Measurements from ENCODE around the gene NECAB2. TPM values are rescaled to one million over a fixed set of nuclear protein-coding genes. Genes with fewer than 3 reads are reported as not detected.
"Not testable (repeated sequence)": the region's sequence is repeated elsewhere in the genome, so short reads cannot be mapped to it uniquely, and the experiment has no call there.

The NECAB2 gene
- polyA plus RNA-seq, 4 donors: 1.9 to 5.1 (median 2.7) TPM

DNA sequence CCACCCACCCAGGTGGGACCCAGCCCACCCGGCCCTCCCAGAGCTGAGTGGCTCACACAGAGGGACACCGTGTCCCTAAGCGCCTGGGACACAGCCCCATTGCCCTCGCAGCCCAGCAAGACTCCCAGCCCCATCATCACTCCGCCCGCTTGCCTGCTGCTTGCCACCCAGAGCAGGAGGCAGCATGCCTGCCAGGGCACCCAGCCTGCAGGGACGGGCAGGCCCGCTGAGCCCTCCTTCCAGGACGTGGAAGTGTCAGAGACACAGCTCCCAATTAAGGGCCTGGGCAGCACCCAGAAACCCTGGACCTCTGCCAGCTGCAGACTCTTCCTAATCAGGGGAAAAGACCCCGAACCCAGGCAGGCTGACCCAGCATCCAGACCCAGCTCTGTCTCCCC lies 32.2 kb upstream of the NECAB2 start:
- no peak for DNase-seq (ENCODE audit: low read depth in 4 of 4, low spot score in 3 of 4)

- DNase-seq (ENCODE audit: low read depth in 4 of 4, low spot score in 3 of 4): no peak
Measured at GRCh38 chr16:83936581-83937165, 31.4 kb upstream of the NECAB2 start.

DNA sequence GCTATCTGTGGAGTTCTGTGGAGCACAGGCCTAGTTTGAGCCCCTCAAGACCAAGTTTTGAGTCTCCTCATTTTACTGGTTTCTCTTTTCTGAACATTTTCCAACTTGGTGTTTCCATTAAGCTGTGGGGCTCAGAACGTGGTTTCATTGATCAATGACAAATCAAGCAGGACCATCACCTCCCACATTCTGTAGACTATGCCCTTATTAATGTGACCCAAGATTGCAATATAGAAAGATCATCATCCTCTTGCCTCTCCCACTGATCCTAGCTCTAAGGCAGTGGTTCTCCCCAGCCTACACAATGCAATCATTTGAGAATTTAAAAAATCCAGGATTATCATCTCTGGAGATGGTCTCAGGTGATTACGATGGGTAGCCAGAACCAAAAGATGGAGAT lies 30.8 kb upstream of the NECAB2 start:
- DNase-seq (ENCODE audit: low read depth in 4 of 4, low spot score in 3 of 4): no peak

DNA sequence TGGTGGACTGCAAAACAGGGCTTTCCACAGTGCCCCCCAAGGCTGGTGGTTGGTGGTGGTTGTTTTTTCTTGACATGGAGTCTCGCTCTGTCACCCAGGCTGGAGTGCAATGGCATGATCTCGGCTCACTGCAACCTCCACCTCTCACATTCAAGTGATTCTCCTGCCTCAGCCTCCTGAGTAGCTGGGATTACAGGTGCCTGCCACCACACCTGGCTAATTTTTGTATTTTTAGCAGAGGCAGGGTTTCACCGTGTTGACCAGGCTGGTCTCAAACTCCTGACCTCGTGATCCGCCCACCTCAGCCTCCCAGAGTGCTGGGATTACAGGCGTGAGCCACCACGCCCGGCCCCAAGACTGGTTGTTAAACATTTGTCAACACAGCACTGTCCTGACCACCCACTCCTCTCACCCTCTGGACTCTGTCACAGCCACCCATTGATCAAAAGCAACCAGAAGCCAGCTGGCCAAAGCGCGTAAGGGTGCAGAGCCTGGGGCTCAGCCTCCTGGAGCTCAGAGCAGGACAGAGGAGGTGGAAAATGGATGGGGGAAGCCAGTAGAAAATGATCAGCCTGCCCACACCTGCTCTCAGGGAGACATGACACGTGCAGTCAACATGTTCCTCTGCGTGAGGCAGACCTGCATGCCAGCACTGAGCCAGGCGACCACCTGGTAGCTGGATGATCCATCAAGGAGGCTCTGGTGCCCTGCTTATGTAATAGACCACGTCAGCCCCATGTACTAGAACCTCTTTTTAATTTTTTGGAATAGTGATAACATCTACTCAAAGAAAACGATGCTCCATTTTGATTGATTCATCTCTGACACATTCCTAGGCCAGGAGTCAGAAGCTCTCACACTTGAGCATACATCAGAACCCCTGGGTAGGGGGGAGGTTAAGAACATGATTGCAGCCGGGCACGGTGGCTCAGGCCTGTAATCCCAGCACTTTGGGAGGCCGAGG lies 29.8 kb upstream of the NECAB2 start:
- no peak for DNase-seq (ENCODE audit: low read depth in 4 of 4, low spot score in 3 of 4)

DNA sequence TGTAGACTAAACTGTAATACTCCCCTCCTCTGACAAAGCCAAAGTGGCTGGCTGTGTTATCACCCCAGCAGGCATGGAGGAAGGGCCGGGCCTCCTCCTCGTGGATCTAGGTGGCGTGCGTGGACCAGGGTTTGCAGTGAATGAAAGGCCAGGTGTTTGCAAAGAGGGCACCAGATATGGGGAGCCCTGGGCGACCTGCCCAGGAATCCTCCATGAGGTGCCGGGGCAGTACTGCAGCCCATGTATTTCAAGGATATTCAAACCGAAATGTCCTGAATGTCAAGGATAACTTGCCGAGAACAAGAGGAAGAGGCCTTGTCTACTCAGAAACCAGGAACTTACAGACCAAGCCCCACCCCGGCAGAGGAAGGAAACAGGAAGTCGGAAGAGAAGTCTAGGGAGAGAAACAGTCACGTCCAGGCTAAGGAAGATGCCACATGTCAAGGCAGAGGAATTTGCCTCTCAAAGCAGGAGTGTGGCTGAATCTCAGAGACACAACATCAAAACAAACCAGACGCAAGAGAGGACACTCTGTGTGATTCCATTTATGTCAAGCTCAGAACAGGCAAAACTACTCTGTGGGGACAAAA lies 28.7 kb upstream of the NECAB2 start:
- no peak for DNase-seq (ENCODE audit: low read depth in 4 of 4, low spot score in 3 of 4)

DNA sequence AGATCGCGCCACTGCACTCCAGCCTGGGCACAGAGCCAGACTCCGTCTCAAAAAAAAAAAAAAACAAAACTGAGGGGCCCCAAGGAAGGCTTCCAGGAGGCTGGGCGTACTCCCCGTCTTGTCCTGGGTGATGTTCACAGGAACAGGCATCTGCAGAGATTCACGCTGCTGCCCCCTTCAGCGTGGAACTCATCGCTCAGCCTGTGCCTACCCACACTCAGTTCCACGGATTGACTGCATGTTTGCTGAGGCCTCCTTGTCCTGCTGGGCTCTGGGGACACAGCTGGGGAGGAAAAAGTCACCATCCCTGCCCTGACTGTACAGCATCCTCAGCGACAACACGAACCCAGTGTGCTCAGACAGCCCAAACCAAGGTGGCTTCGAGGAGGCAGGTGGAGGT lies 27.9 kb upstream of the NECAB2 start:
- no peak for DNase-seq (ENCODE audit: low read depth in 4 of 4, low spot score in 3 of 4)

GRCh38 chr16:83940630-83941378 lies 27.2 kb upstream of the NECAB2 start:
- no peak for DNase-seq (ENCODE audit: low read depth in 4 of 4, low spot score in 3 of 4)

- DNase-seq (ENCODE audit: low read depth in 4 of 4, low spot score in 3 of 4): not testable (repeated sequence)
Measured at GRCh38 chr16:83941546-83941945, 26.5 kb upstream of the NECAB2 start.

DNA sequence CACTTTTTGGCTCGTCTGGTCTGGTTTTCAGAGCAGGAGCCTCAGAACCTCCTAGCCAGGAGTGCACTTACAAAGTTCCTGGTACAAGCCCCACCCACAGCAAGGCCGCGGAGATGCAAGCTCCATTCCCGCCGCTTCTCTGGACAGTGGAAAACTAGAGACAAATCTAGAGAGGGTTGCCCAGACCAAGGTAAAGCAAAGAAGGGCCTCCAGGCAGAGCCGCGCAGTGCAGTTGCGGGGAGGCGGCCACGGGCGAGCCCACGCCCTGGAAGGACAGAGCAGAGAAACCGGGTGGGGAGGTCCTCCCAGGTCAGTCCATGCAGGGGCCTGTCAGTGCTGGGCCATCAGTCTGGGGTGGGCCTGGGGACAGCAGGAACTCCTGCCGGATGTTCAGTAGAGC lies 26.0 kb upstream of the NECAB2 start:
- no peak for DNase-seq (ENCODE audit: low read depth in 4 of 4, low spot score in 3 of 4)

DNA sequence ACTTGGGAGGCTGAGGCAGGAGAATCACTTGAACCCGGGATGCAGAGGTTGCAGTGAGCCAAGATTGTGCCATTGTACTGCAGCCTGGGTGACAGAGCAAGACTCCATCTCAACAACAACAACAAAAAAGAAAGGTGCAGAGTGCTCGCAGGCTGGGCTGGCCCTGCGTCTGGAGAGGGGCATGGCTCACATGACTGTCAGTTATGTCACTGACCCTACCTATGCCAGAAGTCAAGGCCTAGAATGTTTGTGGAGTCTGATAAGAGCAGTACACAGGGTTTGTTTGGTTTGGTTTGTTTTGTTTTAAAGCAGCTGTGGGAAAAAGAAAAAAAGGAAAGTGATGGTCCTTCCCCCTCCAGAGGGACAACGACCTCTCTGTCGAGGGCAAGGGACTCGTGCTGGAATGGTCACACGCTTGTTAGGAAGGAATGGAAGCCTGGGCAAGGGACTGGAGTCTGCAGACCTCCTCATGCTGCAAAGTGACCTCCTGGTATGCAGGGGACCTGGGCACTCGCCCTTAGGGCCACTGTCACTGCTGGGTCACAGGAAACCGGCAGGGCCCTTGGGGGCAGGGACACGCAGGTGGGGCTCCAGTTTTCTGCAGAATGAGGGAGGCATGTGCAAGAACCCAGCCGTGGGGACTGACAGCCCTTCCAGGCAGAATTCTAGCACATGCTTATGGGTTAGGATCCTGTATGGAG lies 25.1 kb upstream of the NECAB2 start:
- no peak for DNase-seq (ENCODE audit: low read depth in 4 of 4, low spot score in 3 of 4)

GRCh38 chr16:83943516-83944050 lies 24.5 kb upstream of the NECAB2 start:
- DNase-seq (ENCODE audit: low read depth in 4 of 4, low spot score in 3 of 4): no peak

DNA sequence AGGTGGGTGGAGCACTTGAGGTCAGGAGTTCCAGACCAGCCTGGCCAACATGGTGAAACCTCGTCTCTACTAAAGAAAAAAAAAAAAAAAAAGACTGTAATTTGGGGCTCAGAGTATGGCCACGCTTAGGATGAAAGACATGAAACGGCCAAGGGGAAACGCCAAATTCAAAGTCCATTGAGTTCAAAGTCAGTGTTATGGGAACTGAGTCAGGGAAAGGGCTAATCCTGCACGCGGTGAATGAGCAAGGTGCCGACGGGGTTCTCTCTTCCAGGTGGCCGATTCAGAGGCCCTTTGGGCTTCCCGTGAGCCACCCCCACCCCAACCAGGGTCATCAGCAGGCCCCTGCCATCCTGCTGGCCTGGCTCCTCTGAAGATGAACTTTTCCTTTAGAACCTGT lies 22.5 kb upstream of the NECAB2 start:
- DNase-seq (ENCODE audit: low read depth in 4 of 4, low spot score in 3 of 4): no peak

DNA sequence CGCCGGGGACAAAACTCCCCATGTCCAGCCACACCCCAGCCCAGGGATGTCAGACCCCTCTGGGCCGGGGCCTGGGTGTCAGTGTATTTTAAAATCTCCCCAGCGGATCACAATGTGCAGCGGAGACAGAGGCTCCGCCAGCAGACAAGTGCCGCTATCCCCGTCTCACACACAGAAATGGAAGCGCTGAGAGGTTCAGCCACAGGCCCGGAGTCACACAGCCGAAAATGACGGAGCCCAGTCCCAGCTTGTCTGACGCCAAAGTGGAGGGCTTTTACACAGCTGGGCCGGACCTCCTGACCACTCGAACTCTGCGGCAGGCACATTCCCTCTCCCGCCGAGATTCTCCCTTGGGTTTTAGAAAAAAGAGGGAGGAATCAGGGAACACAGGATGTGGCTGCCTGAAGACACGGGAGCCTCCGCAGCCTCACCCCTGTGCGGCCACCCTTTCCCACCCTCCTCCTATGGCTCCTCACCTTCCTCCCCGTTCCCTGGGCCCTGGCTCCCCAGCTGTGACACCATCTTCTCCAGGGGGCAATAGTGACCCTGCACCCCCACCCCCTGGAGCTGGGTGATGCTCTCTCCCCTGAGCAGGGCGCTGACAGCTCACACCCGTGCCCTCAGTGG lies 21.8 kb upstream of the NECAB2 start:
- DNase-seq (ENCODE audit: low read depth in 4 of 4, low spot score in 3 of 4): no peak

DNA sequence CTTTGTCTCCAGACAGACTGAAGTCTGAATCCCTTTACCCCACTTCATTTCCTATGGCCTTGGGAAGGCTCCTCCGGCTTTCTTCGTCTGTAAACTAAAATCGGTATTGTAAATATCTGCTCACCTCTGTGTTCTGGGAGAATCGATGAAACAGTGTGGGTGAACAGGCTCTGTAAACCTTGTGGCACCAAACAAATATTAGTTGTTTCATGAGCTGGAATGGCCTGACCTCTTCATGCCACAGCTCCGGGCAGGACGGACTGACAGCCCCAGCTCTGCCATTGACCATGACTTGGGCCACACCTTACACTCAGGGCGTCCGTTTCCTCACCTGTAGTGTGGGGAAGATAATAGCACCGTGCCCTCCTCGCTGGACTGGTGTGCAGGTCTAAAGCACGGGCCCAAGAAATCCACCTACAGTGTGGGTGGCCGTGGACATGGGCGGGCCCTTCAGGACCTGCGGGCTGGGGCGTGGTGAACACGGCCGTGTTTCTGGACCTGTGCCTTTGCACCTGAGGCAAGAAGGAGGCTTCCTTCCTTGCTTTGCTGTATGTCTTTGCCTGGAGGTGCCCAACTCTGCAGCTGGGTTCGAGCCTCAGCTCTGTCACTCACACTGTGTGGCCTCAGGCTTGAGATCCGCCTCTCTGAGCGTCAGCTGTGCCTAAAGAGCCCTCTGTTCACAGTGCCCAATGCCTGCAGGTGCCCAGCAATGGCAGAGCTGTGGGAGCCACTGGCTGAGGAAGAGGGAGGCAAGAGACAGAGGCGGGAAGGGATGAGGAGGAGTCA lies 21.1 kb upstream of the NECAB2 start:
- no peak for DNase-seq (ENCODE audit: low read depth in 4 of 4, low spot score in 3 of 4)

- DNase-seq (ENCODE audit: low read depth in 4 of 4, low spot score in 3 of 4): no peak
Measured at GRCh38 chr16:83947642-83948234, 20.3 kb upstream of the NECAB2 start.

DNA sequence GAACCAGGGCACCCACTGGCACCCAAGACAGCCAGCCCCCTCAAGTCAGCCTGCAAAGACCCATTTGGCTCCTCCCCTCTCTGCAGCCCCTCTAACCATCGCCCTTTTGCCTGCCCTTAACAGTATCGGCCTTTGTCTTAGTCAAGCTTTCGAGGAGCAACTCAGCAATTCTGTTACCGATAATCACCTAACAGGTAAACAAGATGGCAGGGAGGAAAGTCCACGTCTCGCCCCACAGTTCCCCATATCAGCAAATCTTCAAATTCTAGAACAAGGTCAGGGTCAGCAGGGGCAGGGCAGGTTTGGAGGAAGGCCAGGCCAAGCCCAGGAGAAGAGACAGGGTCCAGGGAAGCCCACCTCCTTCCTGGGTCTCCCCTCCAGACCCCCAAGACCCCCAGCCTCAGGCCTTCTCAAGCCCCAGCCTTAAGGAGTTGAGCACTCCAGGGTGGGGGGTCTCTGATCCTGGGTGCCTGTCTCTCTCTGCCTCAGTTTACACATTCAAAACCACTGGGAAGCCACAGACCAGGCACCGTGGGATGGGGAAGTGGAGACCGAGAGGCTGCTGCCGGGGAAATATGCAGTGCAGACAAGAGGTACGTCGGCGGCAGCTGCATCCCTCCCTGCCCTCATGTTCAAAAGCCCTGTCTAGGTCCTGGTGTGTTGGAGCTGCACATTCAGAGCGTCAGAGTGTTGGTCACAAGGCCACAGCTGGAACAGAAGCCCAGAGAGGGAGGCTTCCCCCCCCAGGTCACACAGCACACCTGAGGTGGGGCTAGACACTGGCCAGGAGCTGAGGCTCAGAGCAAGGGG lies 18.9 kb upstream of the NECAB2 start:
- DNase-seq (ENCODE audit: low read depth in 4 of 4, low spot score in 3 of 4): no peak

- no peak for DNase-seq (ENCODE audit: low read depth in 4 of 4, low spot score in 3 of 4)
Measured at GRCh38 chr16:83949724-83950001, 18.4 kb upstream of the NECAB2 start.

- not testable (repeated sequence) for DNase-seq (ENCODE audit: low read depth in 4 of 4, low spot score in 3 of 4)
Measured at GRCh38 chr16:83950862-83951399, 17.1 kb upstream of the NECAB2 start.
